ENCODE results near the gene PI4K2B.
"Not testable (repeated sequence)": the region's sequence is repeated elsewhere in the genome, so short reads cannot be mapped to it uniquely, and the experiment has no call there.

The PI4K2B gene

GRCh38 chr4:25242195-25242594, 8.4 kb downstream of the PI4K2B start:
- DNase-seq (ENCODE audit: low read depth, low spot score), result not testable (repeated sequence)

GRCh38 chr4:25245181-25245580, 11.3 kb downstream of the PI4K2B start:
- no peak for DNase-seq (ENCODE audit: low read depth, low spot score)

GRCh38 chr4:25246680-25247611, 13.1 kb downstream of the PI4K2B start:
- DNase-seq (ENCODE audit: low read depth, low spot score), result no peak

GRCh38 chr4:25248875-25249274, 15.0 kb downstream of the PI4K2B start:
- not testable (repeated sequence) for DNase-seq (ENCODE audit: low read depth, low spot score)

- DNase-seq (ENCODE audit: low read depth, low spot score), result not testable (repeated sequence)
Measured at GRCh38 chr4:25249494-25249893, 15.7 kb downstream of the PI4K2B start.

- no peak for DNase-seq (ENCODE audit: low read depth, low spot score)
Measured at GRCh38 chr4:25252230-25253070, 18.6 kb downstream of the PI4K2B start.

- peak; percentile 46 for DNase-seq (ENCODE audit: low read depth, low spot score)
Measured at GRCh38 chr4:25253071-25253445, 19.2 kb downstream of the PI4K2B start.

- DNase-seq (ENCODE audit: low read depth, low spot score), result not testable (repeated sequence)
Measured at GRCh38 chr4:25253786-25254185, 20.0 kb downstream of the PI4K2B start.

GRCh38 chr4:25258980-25259578, 25.2 kb downstream of the PI4K2B start:
- DNase-seq (ENCODE audit: low read depth, low spot score), result peak; percentile 33

GRCh38 chr4:25271866-25272265, 38.0 kb downstream of the PI4K2B start:
- no peak for DNase-seq (ENCODE audit: low read depth, low spot score)

GRCh38 chr4:25280210-25280609, 46.4 kb downstream of the PI4K2B start:
- DNase-seq (ENCODE audit: low read depth, low spot score), result no peak

- DNase-seq (ENCODE audit: low read depth, low spot score), result no peak
Measured at GRCh38 chr4:25283948-25284347, 50.1 kb downstream of the PI4K2B start.

GRCh38 chr4:25284466-25284865, 50.6 kb downstream of the PI4K2B start:
- DNase-seq (ENCODE audit: low read depth, low spot score), result no peak

- peak; percentile 12 for DNase-seq (ENCODE audit: low read depth, low spot score)
Measured at GRCh38 chr4:25290490-25291067, 56.7 kb downstream of the PI4K2B start.

GRCh38 chr4:25291158-25291733, 57.4 kb downstream of the PI4K2B start:
- DNase-seq (ENCODE audit: low read depth, low spot score), result no peak

- no peak for DNase-seq (ENCODE audit: low read depth, low spot score)
Measured at GRCh38 chr4:25297528-25298242, 63.9 kb downstream of the PI4K2B start.

- DNase-seq (ENCODE audit: low read depth, low spot score), result no peak
Measured at GRCh38 chr4:25299476-25300203, 65.8 kb downstream of the PI4K2B start.

- no peak for DNase-seq (ENCODE audit: low read depth, low spot score)
Measured at GRCh38 chr4:25301471-25301870, 67.6 kb downstream of the PI4K2B start.

- DNase-seq (ENCODE audit: low read depth, low spot score), result no peak
Measured at GRCh38 chr4:25302626-25303025, 68.8 kb downstream of the PI4K2B start.

GRCh38 chr4:25303578-25303977, 69.7 kb downstream of the PI4K2B start:
- no peak for DNase-seq (ENCODE audit: low read depth, low spot score)
